GM23338 (cell line): Measurements from ENCODE around the gene SHB. TPM values are rescaled to one million over a fixed set of nuclear protein-coding genes. Genes with fewer than 3 reads are reported as not detected.

Experiments used
- ATAC-seq: fragments of 200-7000 bp; cut with Tn5 transposase; 3 replicates; pipeline ENCODE4 v1.9.1; 2020
- DNase-seq: peaks from one replicate; pipeline ENCODE4 v3.0.0-alpha.2; 2015; ENCODE audit warnings: low spot score
- H2AFZ ChIP-seq: fragments of 200-600 bp; sonication (generic); 2 replicates; pipeline ENCODE4 v1.8.0; 2016; ENCODE audit warnings: antibody characterized with exemption, mild to moderate bottlenecking, moderate library complexity
- H3F3A ChIP-seq: fragments of 200-600 bp; sonication (generic); replicated peaks from 2 replicates; pipeline ENCODE4 v1.8.0; 2017; ENCODE audit warnings: antibody characterized with exemption, mixed run types, low read depth
- H3K27ac ChIP-seq: fragments of 200-600 bp; sonication (generic); 2 replicates; pipeline ENCODE4 v1.6.1; 2016; ENCODE audit warnings: low read depth
- H3K27me3 ChIP-seq: fragments of 200-600 bp; sonication (generic); 2 replicates; pipeline ENCODE4 v1.8.0; 2016; ENCODE audit warnings: mild to moderate bottlenecking, mixed run types, moderate library complexity; ENCODE audit not compliant: insufficient read depth
- H3K36me3 ChIP-seq: fragments of 200-600 bp; sonication (generic); 2 replicates; pipeline ENCODE4 v1.8.0; 2016; ENCODE audit warnings: mild to moderate bottlenecking; ENCODE audit not compliant: insufficient read depth
- H3K4me1 ChIP-seq: fragments of 200-600 bp; sonication (generic); 2 replicates; pipeline ENCODE4 v1.8.0; 2016; ENCODE audit warnings: mild to moderate bottlenecking, moderate library complexity; ENCODE audit not compliant: insufficient read depth
- H3K4me2 ChIP-seq: fragments of 200-600 bp; sonication (generic); 2 replicates; pipeline ENCODE4 v1.7.1; 2017; ENCODE audit warnings: mixed run types
- H3K4me3 ChIP-seq: fragments of 200-600 bp; sonication (generic); 2 replicates; pipeline ENCODE4 v1.6.1; 2016; ENCODE audit warnings: mixed run types
- H3K79me2 ChIP-seq: fragments of 200-600 bp; sonication (generic); replicated peaks from 2 replicates; pipeline ENCODE4 v1.8.0; 2017; ENCODE audit warnings: mild to moderate bottlenecking; ENCODE audit not compliant: insufficient read depth
- H3K9me2 ChIP-seq: fragments of 200-600 bp; sonication (generic); 2 replicates; pipeline ENCODE4 v1.8.0; 2017; ENCODE audit not compliant: insufficient read depth
- H4K20me1 ChIP-seq: fragments of 200-600 bp; sonication (generic); replicated peaks from 2 replicates; pipeline ENCODE4 v1.8.0; 2017; ENCODE audit warnings: mild to moderate bottlenecking; ENCODE audit not compliant: insufficient read depth
- H3K27ac Mint-ChIP-seq: 2 replicates; pipeline ENCODE4 v1.8.0; 2020; ENCODE audit warnings: inconsistent platforms, mild to moderate bottlenecking, moderate library complexity, mixed read lengths
- H3K27me3 Mint-ChIP-seq: 3 replicates; pipeline ENCODE4 v1.8.0; 2022; ENCODE audit warnings: low read depth, mild to moderate bottlenecking, moderate library complexity, mixed read lengths, inconsistent platforms; ENCODE audit not compliant: insufficient read depth, poor library complexity
- H3K36me3 Mint-ChIP-seq: 3 replicates; pipeline ENCODE4 v1.8.0; 2021; ENCODE audit warnings: low read depth, mild to moderate bottlenecking, inconsistent platforms, moderate library complexity, mixed read lengths
- H3K4me1 Mint-ChIP-seq: 3 replicates; pipeline ENCODE4 v1.8.0; 2020; ENCODE audit warnings: mild to moderate bottlenecking, inconsistent platforms, mixed read lengths
- H3K4me3 Mint-ChIP-seq: 3 replicates; pipeline ENCODE4 v1.8.0; 2021; ENCODE audit warnings: moderate library complexity, mild to moderate bottlenecking, inconsistent platforms, mixed read lengths
- H3K9me3 Mint-ChIP-seq: 3 replicates; pipeline ENCODE4 v1.8.0; 2020; ENCODE audit warnings: moderate library complexity, mild to moderate bottlenecking, inconsistent platforms, mixed read lengths
- CREB1 ChIP-seq: fragments of 250-450 bp; sonication (Bioruptor Pico); IDR thresholded peaks from 2 replicates; pipeline ENCODE4 v1.5.0; 2020; ENCODE audit warnings: low read depth, mild to moderate bottlenecking, moderate library complexity
- NANOG ChIP-seq: IDR thresholded peaks from 2 replicates; pipeline ENCODE4 v1.6.1; 2016; ENCODE audit warnings: antibody characterized with exemption, borderline replicate concordance
- ZNF114 ChIP-seq: fragments of 250-450 bp; sonication (Bioruptor Pico); IDR thresholded peaks from 2 replicates; pipeline ENCODE4 v1.5.0; 2020; ENCODE audit warnings: mild to moderate bottlenecking, moderate library complexity
- ZNF331 ChIP-seq: fragments of 250-450 bp; sonication (Bioruptor Pico); IDR thresholded peaks from 2 replicates; pipeline ENCODE4 v1.5.0; 2020; ENCODE audit warnings: low read depth, mild to moderate bottlenecking, moderate library complexity
- ZNF462 ChIP-seq: fragments of 250-450 bp; sonication (Bioruptor Pico); IDR thresholded peaks from 2 replicates; pipeline ENCODE4 v1.5.0; 2020; ENCODE audit warnings: mild to moderate bottlenecking, moderate library complexity
- polyA plus RNA-seq: library from polyadenylated mRNA; unstranded; fragments of >200 nt; fragmentation: Nextera tagmentation; extraction: Ambion mirVana; gene quantifications from 2 replicates; pipeline ENCODE4 v1.2.1, GENCODE V29; 2016
- total RNA-seq: library from RNA; depleted of rRNA; stranded (reverse); fragments of >200 nt; shearing (Covaris generic); gene quantifications from 2 replicates; pipeline ENCODE4 v1.2.3, GENCODE V29; 2014
- TF ChIP-seq, protein P1 (sequence below), 2 experiments: fragments of 200-600 bp in 1 of 2; sonication (generic) in 1 of 2; conservative IDR thresholded peaks; 2 replicates each; pipeline versions ENCODE4 v1.5.1 to v1.6.1; 2016 to 2017; ENCODE audit warnings: antibody characterized with exemption in 2 of 2, low read depth in 2 of 2, mild to moderate bottlenecking in 2 of 2, moderate library complexity in 1 of 2

SHB gene
- total and polyA plus RNA-seq, 2 experiments from 2014 or later = 1.5 to 14.0 TPM

DNA sequence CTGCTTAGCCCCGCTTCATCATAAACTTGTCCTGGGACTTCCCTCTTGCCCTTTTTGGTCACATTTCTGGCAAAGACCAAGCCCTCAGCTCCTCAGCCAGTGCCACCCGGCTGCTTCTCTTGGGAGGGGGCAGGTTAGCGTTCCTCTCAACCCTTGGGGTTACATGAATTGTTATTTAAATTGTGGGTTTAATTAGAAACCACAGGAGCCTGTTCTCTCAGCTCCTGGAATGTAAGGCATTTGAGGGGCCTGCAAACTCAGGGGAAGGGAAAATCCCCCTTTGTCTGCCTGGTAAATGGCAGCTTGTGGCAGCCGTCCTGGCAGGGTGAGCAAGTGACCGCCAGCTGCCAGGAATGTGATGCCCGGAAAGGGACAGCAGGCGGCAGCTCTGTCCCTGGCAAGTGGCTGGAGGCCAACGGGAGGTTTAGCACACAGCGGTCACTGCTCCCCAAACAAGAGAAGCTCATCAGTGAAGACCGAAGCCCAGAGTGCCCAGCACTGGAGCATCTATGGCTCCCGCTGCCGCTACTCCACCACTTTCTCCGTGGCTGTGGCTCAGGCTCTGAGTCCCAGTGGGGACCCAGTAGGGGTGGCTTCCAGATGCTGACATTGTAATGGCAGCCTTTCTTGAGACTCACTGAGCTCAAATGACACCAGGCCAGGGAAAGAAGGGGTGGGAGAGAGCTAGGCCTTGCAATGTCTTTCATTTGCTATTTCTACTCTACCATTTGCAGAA is 51.7 kb downstream of the SHB start:
- H3K4me1 ChIP-seq = peaks cover 58% of the 10 kb centered on the region
- ATAC-seq (peak; percentile 86), DNase-seq (peak; percentile 97)
- H3K27ac ChIP-seq = peak overlapping the region; percentile 85
- peak overlapping the region; percentile 15; the same call in 1 of the 2 replicates for H3K4me3 ChIP-seq
- H3K4me1 Mint-ChIP-seq = peaks cover 89% of the 10 kb centered on the region
- H2AFZ ChIP-seq = no peak overlapping the region
- H3K79me2 ChIP-seq = peaks cover 6% of the 10 kb centered on the region; the same call in 1 of the 2 replicates
- H3K4me2 ChIP-seq = peak overlapping the region; percentile 62
- H3K9me3 Mint-ChIP-seq = no peaks in the 10 kb centered on the region; the same call in 2 of the 3 replicates
- H4K20me1 ChIP-seq = no peaks in the 10 kb centered on the region
- TF ChIP-seq CREB1 (CRISPR knock-in tag) (peak; percentile 14; the same call in 1 of the 2 replicates), NANOG (peak; percentile 58; the same call in 1 of the 2 replicates), ZNF331 (CRISPR knock-in tag) (no peak)
- TF ChIP-seq, protein P1, sequence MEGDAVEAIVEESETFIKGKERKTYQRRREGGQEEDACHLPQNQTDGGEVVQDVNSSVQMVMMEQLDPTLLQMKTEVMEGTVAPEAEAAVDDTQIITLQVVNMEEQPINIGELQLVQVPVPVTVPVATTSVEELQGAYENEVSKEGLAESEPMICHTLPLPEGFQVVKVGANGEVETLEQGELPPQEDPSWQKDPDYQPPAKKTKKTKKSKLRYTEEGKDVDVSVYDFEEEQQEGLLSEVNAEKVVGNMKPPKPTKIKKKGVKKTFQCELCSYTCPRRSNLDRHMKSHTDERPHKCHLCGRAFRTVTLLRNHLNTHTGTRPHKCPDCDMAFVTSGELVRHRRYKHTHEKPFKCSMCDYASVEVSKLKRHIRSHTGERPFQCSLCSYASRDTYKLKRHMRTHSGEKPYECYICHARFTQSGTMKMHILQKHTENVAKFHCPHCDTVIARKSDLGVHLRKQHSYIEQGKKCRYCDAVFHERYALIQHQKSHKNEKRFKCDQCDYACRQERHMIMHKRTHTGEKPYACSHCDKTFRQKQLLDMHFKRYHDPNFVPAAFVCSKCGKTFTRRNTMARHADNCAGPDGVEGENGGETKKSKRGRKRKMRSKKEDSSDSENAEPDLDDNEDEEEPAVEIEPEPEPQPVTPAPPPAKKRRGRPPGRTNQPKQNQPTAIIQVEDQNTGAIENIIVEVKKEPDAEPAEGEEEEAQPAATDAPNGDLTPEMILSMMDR (conservative IDR thresholded peaks at IDR 0.05; ENCODE audit: low read depth in 2 of 2) = peak; percentile 55 to 75
- peaks cover 6% of the 10 kb centered on the region; the same call in 1 of the 2 replicates for H3F3A ChIP-seq
- peak overlapping the region; percentile 97 for H3K27ac Mint-ChIP-seq
- peaks cover 6% of the 10 kb centered on the region; the same call in 1 of the 2 replicates for H3K9me2 ChIP-seq
- no peaks in the 10 kb centered on the region for H3K27me3 ChIP-seq
- H3K4me3 Mint-ChIP-seq = peak overlapping the region; percentile 56
- peaks cover 14% of the 10 kb centered on the region for H3K36me3 Mint-ChIP-seq
- peaks cover 17% of the 10 kb centered on the region for H3K27me3 Mint-ChIP-seq
- no peaks in the 10 kb centered on the region; the same call in 1 of the 2 replicates for H3K36me3 ChIP-seq

DNA sequence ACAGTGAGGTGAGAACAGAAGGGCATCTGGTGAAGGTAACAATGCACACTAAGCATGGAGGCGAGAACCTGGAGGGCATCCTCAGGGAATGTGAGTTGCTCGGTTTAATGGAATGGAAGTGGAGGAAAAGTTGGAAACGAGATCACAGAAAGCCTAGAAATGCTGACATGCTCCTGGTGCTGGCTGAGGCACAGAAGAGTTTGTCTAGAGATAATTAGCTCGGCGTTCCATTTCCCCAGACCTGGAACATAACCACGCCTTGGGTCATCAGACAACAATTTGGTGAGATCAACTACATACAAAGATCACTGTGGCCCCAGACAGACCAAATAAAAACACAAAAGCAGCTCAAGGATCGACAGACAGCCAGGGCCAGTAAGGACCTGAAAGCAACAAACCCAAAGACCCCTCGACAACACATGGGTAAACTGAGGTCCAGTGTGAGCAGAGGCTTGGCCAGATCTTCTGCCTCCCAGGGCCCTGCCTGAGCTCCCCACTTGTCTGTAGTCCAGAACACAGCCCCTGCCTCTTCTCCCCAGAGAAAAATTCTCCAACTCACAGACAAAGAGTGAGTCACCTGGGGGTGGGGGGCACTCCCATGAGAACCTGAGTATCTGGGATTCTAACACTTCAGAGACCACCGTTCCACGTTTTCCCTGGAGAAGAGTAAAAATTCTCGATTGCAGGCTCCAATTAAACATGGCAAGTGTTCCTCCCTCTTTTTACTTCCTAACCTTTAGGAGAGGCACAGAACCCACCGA is 52.5 kb downstream of the SHB start:
- H3K4me3 ChIP-seq = no peak overlapping the region
- Mint-ChIP-seq H3K36me3 (peaks cover 14% of the 10 kb centered on the region), H3K27me3 (peaks cover 17% of the 10 kb centered on the region), H3K4me1 (peaks cover 81% of the 10 kb centered on the region), H3K27ac (peak overlapping the region; percentile 97), H3K9me3 (no peaks in the 10 kb centered on the region; the same call in 2 of the 3 replicates), H3K4me3 (peak overlapping the region; percentile 56)
- peaks cover 6% of the 10 kb centered on the region; the same call in 1 of the 2 replicates for H3K79me2 ChIP-seq
- peaks cover 53% of the 10 kb centered on the region for H3K4me1 ChIP-seq
- DNase-seq = no peak
- no peaks in the 10 kb centered on the region for H3K27me3 ChIP-seq
- H3K36me3 ChIP-seq = no peaks in the 10 kb centered on the region; the same call in 1 of the 2 replicates
- peaks cover 6% of the 10 kb centered on the region; the same call in 1 of the 2 replicates for H3F3A ChIP-seq
- peak; percentile 2; the same call in 2 of the 3 replicates for ATAC-seq
- peak overlapping the region; percentile 10 for H3K4me2 ChIP-seq
- H3K27ac ChIP-seq = peak overlapping the region; percentile 85
- H2AFZ ChIP-seq = no peak overlapping the region
- peaks cover 6% of the 10 kb centered on the region; the same call in 1 of the 2 replicates for H3K9me2 ChIP-seq
- H4K20me1 ChIP-seq = no peaks in the 10 kb centered on the region
- TF ChIP-seq ZNF462 = no peak
- TF ChIP-seq CREB1 (CRISPR knock-in tag) = no peak
- no peak; the same call in 1 of the 2 replicates for TF ChIP-seq ZNF114
